ENCODE results near the gene SFT2D3. TPM values are rescaled to one million over a fixed set of nuclear protein-coding genes. Genes with fewer than 3 reads are reported as not detected.

SFT2D3 gene
- polyA plus RNA-seq, 4 donors, result not detected

DNA sequence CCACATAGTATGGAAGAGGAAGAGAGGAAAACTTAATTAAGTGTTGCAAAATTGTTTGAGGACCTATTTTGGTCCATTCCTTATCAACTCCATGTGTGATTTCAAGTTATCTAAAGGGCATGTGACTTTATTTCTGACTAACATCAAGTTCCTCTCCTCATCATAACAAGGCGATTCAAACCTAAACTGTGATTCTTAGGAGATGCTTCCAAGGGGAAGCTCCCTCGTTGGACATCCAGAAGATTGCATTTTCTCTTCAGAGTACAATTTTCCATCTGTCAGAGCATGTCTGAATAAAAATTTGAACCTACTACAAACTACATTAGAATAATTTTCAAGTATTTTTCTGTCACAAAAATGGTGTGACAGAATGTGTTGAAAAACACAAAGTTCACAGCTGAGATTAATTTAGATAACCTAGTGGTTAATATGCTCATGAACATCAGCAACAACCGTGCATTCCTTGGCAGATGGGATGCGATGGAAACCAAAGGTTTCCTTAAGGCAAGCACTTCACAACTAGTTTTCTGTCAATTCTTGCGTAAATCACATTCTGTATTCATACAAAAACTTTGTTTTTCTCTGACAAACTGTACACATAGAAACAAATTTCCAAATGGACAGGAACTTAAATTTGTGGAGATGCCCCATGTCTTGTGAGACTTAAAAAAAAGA, 4.2 kb downstream of the SFT2D3 start:
- DNase-seq (ENCODE audit: low read depth in 4 of 4, low spot score in 3 of 4), result no peak

- DNase-seq (ENCODE audit: low read depth in 4 of 4, low spot score in 3 of 4), result no peak
These were observed 5.1 kb downstream of the SFT2D3 start for GRCh38 chr2:127706215-127706990.

GRCh38 chr2:127707890-127708648, 6.8 kb downstream of the SFT2D3 start:
- no peak for DNase-seq (ENCODE audit: low read depth in 4 of 4, low spot score in 3 of 4)

GRCh38 chr2:127709336-127709735, 8.0 kb downstream of the SFT2D3 start:
- no peak for DNase-seq (ENCODE audit: low read depth in 4 of 4, low spot score in 3 of 4)

- no peak for DNase-seq (ENCODE audit: low read depth in 4 of 4, low spot score in 3 of 4)
These were observed 11.7 kb downstream of the SFT2D3 start for GRCh38 chr2:127712999-127713398.

DNA sequence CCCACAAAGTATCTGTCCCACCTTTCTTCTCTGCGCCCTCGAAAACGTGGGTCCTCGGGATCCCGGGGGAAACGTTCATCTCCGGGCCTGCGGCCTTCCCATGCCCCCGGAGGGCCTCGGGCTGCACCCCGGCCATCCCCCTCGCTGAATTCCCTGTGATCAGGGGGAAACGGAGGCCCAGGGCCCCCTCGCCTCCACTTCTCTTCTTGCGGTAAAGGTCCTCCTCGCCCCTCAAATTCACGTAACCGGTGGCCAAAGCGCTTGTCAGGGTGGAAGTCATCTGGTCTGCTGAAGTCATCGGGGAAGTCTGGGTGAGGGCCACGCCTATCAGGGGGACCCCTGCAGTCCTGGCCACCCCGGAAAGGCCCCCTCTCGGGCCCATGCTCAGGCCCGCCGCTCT, 12.3 kb downstream of the SFT2D3 start:
- no peak for DNase-seq (ENCODE audit: low read depth in 4 of 4, low spot score in 3 of 4)

GRCh38 chr2:127715778-127716449, 14.6 kb downstream of the SFT2D3 start:
- no peak for DNase-seq (ENCODE audit: low read depth in 4 of 4, low spot score in 3 of 4)

DNA sequence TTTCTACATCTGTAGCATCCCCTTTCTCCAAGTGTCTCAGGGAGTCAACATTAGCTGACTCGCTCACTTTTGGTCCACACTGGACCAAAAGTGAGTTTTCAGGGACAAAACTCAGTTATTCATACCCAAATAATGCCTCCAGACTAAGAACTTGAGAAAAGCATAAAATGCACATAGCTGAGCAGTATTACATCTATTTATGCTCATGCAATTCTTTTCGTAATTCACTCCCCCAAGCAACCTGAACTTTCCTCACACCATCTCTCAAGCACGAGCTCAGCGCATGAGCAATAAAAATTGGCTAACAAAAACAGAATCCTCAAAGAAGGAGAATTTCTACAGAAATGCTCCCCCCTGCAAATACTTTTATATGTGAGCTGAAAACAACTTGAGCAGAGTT, 17.0 kb downstream of the SFT2D3 start:
- DNase-seq (ENCODE audit: low read depth in 4 of 4, low spot score in 3 of 4), result no peak

DNA sequence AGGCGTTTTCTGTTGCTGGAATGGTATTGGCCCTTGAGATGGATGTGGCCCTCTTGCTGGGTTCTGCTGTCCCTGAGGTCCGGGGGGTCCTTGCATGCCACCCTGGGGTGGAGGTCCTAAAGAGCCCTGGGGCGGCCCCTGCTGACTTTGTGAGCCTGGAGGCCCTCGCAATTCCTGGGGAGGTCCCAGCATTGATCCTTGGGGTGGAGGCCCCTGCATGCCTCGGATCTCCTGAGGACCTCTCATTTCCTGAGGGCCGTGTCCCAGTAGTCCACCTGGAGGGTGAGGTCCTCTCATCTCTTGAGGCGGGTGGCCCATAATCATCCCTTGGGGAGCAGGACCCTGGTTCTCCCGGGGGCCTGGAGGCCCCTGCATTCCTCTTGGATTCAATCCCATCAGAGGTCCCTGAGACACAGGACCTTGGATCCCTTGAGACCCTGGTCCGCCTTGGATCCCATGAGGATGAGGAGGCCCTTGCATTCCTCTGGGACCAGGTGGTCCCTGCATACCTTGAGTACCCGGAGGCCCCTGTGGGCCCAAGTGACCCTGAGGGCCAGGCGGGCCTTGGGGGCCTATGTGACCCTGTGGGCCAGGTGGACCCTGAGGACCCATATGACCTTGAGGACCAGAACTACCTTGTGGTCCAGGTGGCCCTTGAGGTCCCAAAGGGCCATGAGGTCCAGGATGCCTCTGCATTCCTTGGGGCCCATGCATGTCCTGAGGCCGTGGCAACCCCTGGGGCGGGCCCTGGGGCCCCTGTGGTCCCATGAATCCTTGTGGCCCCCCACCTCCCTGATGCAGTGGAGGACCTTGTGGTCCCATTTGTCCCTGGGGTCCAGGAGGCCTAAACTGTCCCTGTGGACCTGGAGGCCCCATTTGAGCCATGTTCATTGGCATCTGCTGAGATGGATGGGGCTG, 18.3 kb downstream of the SFT2D3 start:
- DNase-seq (ENCODE audit: low read depth in 4 of 4, low spot score in 3 of 4), result no peak

DNA sequence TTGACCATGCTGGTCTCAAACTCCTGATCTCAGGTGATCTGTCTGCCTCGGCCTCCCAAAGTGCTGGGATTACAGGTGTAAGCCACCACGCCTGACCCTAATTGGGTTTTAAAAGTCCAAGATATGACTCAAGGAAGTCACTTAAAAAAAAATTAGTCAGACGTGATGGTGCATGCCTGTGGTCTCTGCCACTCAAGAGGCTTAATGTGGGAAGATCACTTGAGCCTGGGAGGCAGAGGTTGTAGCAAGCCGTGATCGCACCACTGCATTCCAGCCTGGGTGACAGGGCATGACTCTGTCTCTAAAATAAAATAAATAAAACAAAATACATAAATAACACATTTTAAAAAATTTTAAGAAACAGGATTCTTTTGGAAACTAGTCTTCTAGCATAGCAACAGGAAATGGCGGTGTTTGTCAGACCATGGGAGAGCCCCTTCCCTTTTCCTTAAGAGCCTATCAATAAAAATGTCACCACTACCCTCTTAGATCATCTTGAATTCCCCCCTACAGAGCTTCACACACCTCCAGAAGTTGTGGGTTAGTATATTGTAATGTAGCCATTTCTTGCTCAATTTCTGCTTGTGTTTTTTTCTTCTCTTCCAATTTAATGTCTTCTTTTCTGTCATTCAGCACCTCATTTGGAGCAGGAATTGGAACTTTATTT, 20.1 kb downstream of the SFT2D3 start:
- DNase-seq (ENCODE audit: low read depth in 4 of 4, low spot score in 3 of 4), result no peak

GRCh38 chr2:127721978-127722355, 20.7 kb downstream of the SFT2D3 start:
- DNase-seq (ENCODE audit: low read depth in 4 of 4, low spot score in 3 of 4), result no peak

DNA sequence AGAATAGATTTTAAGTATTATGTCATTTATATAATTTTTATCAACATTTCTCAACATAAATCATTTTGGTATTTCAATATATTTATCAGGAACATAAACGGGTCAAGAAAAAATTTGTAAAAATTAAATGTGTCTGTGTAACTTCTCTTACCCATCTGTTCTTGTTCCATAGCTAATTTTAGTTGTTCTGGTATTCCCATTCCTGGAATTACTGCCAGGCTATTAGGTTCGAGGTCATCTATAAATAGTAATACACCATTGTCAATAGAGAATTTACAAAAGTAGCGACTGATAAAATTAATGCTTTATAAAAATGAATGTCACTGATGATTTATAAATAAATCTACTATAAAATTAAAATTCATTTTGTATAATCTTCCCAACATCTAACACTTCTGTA, 21.5 kb downstream of the SFT2D3 start:
- DNase-seq (ENCODE audit: low read depth in 4 of 4, low spot score in 3 of 4), result no peak

DNA sequence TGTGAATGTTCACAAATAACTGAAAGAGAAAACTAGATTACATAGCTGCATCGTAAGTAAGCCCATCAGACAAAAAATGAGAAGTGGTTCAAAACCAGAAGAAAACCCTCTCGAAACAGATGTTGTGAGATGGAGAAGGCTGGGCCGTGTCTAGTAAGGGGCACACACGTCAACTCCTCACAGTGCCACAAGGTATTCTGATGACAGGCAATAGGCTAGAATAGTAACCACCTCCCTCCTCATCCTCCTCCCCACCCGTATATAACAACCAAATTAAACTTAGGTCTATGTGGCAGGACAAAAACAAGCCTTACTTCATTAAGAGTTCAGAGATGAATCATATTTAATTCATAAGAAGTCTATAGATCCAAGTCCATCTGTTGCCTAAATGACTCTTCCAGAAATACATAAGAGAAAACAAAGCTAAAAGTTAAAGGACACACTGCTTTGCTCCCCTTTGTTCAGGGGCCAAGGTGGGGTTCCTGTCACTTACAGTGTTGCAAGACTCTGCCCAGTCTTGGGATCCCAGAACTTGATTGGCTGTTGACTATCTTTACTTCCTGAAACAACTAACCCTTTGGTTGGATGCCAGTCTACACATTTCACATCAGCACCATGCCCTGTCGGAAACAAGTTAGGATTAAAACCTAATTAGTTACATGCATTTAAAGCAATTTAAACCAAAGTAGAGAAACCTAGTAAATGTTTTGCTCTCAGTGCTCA, 25.0 kb downstream of the SFT2D3 start:
- no peak for DNase-seq (ENCODE audit: low read depth in 4 of 4, low spot score in 3 of 4)

GRCh38 chr2:127733113-127733815, 32.0 kb downstream of the SFT2D3 start:
- DNase-seq (ENCODE audit: low read depth in 4 of 4, low spot score in 3 of 4), result no peak

DNA sequence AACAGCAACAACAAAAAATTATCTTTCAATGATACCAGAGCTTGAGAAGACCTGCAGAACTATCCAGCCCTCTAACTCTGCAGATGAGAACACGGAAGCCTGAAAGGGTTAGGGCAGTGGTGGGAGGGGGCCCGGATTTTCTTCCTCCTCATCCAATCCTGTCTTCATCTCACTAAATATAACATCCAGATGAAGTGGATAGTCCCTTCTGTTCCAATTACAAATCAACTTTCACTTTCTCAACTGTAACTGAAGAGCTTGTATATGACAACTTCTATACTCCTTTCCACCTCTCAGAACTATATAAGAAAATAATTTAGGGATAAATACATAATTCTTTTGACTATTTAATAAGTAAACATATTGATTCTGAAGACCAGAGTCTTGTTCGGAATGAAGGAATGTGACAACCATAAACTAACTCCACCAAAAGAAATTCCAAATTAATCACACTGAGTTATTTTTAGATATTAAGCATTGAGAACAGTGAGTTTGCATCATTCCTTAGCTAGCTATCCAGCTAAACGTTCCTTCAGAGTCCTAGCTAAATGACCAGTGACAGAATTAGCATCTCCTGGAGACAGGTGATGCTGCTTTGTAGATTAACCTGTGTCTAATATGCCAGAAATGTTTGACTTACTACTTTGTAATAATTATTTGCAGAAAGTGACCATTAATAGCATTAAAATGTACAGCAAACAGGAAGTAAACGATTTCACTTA, 32.7 kb downstream of the SFT2D3 start:
- no peak for DNase-seq (ENCODE audit: low read depth in 4 of 4, low spot score in 3 of 4)

DNA sequence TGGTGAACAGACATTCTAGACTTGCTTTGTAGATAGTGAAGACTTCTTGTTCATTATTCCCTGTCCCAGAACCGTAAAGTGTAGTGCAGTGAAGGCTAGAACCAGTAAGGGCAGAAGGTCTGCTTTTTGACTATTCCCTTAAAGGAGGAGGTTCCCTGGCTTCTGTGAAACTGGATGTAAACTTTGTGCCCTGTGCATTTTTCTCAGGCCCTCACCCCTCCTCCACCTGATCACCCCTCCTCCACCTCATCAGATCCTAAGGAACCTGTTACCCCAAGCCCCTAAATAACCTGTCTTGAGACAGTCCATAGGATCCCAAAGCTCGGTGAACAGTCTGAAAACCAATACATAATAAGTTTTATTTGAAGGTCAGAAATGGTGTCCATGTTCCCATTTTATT, 33.7 kb downstream of the SFT2D3 start:
- DNase-seq (ENCODE audit: low read depth in 4 of 4, low spot score in 3 of 4), result peak in 2 of 4 donors; percentile 3 to 27

- no peak for DNase-seq (ENCODE audit: low read depth in 4 of 4, low spot score in 3 of 4)
These were observed 34.5 kb downstream of the SFT2D3 start for GRCh38 chr2:127735537-127736399.

Measured in left renal pelvis (tissue), 4 donors.